GM12892 (cell line): ENCODE measurements around the gene POLR1C.

Source experiments
- POLR2A ChIP-seq: IDR thresholded peaks from 2 replicates; pipeline ENCODE4 v1.6.1; 2011; ENCODE audit warnings: low read depth, low read length, control low read depth
- POLR2AphosphoS5 ChIP-seq: IDR thresholded peaks from 2 replicates; pipeline ENCODE4 v1.6.1; 2011; ENCODE audit warnings: low read depth, low read length, control low read depth

GRCh38 chr6:43511824-43512415, 5.0 kb upstream of the POLR1C start:
- TF ChIP-seq POLR2A (no peak), POLR2AphosphoS5 (no peak)
